ENCODE measurements around the gene ASTN2.

Gene ASTN2

DNA sequence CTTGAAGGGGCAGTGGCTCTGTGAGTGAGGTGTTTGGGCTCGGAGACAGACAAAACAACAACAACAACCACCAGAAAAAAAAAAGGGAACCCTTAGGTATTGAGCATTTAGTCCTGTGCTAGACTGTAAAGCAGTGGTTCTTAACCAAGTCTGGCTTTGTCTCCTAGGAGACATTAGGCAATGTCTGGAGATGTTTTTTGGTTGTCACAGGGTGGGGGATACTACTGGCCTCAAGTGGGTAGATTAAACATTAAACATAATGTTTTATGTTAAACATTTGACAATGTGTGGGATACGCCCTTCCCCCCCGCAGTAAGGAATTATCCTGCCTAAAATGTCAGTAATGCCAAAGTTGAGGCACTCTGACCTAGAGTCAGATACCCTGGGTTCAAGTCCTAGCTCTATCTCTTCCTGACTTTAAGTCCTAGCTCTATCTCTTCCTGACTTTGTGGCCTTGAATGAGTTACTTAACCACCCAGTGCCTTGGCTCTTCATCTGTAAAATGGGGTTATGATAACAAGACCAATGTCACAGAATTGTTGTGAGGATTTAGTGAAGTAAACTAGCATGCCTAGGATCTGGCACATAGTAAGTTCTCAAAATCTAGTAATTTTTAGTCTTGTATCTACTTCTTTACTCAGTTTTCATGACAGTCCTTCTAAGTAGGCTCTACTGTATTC lies 725.9 kb downstream of the ASTN2 start:
- DNase-seq: no peak

DNA sequence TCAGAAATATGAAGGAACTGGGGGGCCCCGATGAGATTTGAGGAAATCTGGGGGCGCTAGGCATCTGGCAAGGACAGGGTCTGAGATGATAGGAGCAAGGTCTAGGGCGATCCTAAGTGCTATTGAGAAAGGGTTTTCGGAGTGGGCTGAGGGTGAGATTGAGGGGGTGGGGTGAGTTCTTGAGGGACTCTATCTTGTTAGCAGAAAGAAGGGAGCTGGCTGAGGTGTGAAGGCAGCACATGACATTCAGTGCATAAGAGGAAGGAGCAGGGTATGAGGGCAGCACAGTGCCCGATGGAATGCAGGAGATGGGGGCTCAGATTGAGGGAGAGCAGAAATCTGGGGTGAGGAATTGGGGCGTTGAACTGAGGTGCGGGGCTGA lies 727.1 kb downstream of the ASTN2 start:
- no peak for DNase-seq

DNA sequence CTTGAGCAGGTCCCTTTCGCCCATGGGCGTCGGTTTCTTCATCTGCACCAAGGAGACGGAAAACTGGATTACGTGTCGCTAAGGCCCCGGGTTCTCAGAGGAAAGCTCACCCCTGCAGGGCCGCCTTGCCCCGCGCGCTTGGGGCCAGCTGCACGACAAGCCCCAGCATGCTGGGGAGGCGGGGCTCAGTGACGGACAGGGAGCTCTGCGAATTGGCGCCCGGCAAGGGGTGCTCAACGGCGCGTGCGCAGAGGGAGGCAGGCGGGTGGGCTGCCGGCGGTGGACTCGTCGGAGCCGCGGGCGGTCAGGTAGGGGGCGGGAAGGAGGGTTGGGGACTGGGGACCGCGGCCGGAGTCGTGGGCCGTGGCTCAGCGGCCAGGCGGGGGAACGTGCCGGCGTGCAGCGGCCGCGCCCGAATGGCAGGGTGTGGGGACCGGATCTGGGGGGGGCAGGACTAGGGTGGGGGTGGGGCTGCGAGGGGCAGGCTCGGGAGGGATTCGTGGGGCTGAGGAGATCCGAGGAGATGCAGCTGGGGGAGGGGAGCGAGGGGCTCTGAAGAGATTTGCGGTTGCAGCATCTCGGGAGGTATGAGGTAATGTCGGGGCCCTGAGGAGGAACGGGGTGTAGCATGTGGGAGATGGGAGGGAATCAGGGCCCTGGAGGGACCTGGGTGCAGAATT lies 727.6 kb downstream of the ASTN2 start, which contains the start of gene TRIM32:
Gene TRIM32, plus strand, starts transcription at position 232 of the 680 bp plus-strand sequence. CDS start 10,438 bp downstream, outside the sequence.
- DNase-seq: peak; percentile 91 to 95

DNA sequence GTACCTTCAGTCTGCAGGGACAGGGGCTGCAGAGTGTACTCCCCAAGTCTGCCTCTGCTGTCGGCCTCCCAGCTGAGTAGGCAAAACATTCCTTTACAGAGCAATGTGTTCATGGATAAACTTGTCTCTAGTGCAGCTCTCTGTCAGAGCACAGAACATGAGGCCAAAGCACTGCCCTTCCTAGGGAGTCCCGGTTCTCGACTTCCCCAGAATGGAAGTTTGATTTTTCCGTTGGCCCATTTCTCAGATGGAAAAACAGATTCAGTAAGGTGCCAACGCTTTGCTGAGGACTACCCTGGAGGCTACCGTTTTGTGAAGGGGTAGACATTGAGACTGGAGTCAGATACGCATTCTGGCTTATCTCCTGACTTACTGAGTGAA lies 728.2 kb downstream of the ASTN2 start:
- DNase-seq: no peak

DNA sequence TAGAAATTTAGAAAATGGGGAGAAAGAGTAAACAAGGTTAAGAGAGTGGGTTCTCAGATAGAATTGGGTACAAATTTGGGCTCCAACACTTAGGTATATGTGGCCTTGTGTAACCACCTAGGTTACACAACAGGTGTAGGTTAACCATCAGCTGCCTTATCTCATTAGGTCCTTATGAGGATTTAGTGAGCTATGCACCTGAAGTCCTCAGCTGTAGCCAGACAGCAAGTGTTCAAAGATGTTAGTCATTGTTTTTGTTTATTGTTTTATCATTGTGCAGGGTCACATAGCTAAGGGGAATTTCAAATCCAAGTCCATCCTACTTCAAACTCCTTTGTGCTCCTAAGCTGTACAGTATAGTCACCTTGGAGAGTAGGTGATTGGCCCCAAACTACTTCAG lies 728.7 kb downstream of the ASTN2 start:
- DNase-seq: no peak

DNA sequence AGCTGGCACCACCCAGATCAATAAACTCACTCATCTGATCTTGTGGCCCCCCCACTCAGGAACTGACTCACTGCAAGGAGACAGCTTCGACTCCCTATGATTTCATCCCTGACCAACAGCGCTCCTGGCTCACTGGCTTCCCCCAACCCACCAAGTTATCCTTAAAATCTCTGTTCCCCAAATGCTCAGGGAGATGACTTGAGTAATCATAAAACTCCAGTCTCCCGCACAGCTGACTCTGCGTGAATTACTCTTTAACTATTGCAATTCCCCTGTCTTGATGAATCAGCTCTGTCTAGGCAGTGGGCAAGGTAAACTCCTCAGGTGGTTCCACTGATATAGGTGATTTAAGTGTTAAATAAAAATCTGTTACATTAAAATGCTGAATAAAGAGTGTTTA lies 729.7 kb downstream of the ASTN2 start:
- no peak for DNase-seq

DNA sequence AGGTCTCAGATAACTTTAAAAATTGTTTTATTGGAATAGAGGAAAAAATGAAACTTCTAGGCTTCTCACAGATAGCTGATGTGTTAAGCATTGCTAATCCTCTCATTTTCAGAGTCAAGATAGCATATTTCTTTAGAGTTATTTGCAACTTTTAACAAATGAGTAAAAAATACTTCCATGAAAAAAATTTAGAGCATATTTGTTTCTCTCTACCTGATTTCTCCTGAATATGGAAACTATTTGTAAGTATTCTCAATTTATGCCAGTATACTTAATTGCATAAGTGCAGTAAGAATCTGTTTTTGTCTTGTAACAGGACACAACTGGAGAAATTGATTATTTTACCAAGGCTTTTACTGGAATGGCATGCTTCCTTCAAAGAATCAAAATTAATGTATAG lies 731.3 kb downstream of the ASTN2 start:
- no peak for DNase-seq

DNA sequence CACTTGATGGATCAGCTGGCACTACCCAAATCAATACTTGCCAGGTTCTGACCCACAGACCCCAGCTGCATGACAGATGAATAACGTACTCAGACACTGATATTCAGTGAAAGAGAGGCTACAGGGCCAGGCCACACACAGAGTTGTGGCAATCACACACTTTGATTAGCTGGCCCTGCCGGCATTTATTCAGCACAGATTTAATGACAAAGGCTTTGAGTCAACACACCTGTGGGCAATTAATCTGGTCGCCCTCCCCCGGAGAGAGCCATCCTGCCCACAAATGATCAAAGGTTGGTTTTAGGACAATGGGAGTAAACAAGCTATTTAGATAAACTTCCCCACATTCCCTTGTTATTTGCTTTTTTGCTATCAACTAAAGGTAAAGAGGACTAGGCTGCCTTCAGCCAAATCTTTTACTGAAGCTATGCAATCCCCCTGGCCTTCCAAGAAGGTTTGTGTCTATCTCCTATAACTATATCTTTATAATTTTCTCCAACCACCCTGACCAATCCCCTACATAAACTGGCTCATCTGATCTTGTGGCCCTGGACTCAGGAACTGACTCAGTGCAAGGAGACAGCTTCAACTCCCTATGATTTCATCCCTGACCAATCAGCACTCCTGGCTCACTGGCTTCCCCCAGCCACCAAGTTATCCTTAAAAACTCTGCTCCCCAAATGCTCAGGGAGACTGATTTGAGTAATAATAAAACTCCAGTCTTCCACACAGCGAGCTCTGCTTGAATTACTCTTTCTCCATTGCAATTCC lies 740.5 kb downstream of the ASTN2 start:
- no peak for DNase-seq

DNA sequence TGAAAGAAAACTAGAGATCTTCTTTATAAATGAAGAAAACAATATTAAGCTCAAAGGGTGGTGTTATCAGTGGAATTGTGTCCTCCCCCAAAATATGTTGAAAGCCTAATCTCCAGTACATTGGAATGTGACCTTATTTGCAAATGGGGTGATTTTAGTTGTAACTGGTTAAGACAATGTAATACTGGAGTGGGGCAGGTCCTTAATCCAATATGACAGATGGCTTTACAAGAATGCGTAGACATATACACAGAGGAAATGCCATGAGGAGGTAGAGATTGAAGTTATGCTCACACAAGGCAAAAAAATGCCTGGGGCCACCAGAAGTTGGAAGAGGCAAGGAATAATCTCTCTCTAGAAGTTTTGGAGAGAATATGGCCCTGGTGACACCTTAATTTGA lies 741.5 kb downstream of the ASTN2 start:
- DNase-seq: no peak

DNA sequence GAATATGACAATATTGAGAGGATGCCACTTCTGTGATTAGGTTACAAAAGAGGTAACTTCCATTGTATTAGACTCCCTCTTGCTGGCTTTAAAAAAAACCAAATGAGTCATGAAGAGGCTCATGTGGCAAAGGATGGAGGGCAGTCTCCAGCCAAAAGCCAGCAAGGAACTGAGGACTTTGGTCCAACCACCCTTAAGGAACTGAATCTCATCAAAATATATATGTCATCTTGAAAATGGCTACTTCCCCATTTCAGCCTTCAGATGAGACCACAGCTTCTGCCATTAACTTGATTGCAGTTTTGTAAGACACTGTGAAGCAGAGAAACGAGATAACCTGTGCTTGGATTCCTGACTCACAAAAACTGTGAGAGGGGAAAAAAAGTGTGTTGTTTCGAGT lies 743.3 kb downstream of the ASTN2 start:
- DNase-seq: no peak

DNA sequence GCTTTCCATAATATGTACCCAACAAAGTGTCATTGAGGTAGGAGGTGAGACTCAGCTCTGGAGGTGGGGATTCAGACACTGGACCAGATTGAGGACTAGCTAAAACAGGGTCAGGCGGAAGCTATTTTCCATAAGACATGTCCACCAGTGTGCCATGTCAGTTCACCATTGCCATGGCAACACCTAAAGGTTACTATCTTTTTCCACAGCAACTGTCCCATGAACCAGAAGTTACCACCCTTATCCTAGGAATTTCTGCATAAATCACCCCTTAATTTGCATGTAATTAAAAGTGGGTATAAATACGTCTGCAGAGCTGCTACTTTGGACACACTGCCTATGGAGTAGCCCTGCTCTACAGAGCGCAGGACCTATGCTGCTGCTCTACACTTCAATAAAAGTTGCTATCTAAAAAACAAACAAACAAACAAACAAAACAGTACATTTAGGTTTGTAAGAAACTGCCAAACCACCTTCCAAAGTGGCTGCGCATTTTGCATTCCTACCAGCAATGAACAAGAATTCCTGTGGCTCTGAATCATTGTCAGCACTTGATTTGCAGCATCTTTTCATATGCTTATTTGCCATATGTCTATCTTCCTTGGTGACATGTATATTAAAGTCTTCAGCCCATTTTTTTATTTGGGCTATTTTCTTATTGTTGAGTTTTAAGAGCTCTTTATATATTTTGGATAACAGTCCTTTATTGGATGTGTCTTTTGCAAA lies 745.7 kb downstream of the ASTN2 start:
- no peak for DNase-seq

DNA sequence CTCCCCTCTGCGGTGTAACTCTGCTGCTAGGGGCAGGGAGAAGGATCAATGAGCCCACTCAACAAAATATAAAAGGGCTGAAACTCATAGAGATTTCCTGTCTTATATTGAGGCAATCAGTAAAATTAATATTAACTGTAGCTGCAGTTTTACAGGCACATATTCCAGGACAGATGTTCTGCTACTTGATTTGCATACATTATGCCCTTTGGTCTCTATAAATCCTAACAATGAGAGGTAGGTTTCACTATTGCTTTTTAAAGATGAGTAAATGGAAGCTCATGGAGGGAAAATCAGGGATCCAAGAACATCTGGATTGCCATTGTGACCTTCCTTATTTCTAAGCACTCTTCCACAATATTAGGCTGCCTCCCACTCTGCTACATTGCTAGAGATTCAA lies 751.3 kb downstream of the ASTN2 start:
- no peak for DNase-seq

DNA sequence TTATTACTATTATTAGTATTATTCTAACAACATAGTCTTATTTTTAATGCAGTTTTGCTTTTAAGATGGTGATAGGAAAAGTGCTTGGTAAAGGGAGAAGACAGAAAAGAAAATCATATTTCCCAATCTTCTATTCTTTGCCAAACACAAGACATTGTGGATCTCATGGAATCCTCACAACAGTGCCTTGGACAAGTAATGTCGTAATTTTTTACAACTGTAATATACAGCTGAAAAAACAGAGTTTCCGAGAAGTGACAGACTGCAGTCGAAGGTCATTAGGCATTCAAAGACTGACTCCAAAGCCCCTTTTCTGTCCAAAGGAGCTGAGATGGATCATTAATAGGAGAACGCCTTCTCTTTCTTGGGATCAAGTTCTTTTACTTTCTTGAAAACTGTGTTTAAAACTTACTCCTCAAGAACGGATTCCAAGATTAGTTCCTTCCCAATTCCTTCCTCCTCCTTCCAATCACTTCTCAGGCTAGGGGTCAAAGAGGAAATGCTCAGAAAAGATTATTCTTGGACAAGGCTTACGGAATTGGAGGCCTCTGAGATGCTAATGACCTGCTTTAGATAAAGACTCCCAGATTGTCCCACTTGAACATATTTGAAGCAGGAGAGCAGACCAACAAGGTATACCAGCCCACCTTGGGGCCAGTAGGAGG lies 752.1 kb downstream of the ASTN2 start:
- no peak for DNase-seq

DNA sequence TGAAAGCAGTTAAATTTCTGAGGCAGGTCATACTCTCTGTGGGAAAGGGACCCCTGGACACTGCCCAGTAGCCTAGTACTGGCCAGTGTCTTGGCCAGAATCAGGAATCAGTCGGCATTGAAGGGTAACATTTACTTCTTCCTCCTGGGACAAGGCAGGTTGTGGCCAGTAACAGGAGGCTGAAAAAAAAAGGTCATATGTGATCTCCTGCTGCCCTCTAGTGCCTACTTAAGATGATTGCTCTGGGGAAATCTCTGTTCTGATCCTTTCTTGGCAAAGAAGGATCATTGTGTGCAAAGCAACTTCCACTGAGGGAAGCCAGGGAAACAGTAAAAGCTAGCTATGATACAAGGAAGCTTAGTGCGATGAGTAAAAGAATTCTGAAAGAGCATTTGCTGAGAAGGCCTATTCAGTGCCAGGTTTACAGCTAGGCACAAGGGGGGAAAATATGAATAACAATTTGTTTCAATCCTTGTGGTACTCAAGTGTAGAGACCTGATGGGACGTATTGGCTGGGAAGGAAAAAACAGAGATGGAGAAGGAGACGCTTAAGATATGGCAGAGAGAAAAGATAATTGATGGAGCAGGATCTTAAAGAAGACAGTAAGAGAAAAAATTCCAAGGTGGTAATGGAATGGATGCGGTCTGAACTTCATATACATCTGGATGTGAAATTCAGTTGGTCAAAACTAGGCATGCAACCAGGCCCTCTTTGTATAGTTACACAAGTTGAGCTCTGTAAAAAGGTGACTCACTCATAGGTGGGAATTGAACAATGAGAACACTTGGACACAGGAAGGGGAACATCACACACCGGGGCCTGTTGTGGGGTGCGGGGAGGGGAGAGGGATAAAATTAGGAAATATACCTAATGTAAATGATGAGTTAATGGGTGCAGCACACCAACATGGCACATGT lies 753.6 kb downstream of the ASTN2 start:
- peak; percentile 1 to 3 for DNase-seq

DNA sequence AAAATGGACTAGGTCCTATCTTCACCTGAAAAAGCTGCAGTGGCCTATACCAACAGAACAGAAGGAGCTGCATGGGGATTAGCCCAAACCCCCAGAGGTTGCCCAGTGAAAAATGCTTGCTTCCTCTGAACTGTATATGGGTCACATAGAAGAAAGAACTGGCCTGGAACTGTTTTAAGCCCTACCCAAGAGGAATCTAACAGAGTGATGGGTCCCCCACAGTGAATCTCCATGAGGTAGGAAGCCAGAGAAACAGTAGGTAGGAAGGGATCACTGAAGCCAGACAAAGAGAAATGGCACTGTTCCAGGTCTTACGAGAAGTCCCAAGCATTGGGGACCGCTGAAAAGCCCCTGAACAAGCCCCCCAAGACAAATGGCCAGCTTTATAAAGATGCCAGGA lies 756.6 kb downstream of the ASTN2 start:
- DNase-seq: no peak

DNA sequence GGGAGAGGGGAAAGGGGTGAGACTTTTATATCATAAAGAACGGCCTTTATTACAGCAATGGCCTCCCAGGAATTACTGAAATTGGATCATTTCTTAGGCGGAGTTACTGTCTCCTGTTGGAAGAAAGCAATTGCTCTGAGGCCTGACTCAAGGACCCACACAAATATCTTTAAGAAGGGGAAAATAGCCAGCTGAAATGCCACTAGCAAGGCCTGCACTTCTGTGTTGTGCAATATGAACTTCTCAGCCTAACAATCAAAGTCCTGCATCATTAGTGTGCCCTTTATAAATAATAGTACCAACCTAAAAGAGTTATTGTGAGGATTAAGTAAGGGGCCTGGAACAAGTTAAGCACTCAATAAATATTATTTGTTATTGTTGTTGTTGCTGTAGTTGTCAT lies 757.9 kb downstream of the ASTN2 start:
- no peak for DNase-seq

DNA sequence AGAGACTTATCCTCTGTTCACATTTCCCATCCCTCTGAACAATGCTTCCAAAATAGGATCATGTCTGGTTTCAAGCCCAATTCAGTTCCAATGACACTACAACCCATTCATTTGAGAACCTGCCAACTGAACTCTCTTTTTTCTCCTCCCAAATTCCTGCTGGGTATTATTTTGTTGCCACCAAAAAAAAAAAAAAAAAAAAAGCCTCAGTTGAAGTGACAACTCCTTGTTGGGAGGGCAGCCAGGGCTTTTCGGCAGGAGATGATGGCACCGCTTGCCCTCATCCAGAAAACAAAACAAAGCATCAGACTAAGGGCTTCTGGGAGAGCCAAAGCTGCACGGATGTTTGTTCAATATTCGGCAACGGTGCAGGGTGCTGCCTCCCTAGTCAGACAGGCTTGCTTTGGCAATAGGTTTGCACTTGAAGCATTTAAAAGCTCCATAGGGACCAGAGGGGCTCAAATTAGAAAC lies 758.3 kb downstream of the ASTN2 start:
- no peak for DNase-seq

DNA sequence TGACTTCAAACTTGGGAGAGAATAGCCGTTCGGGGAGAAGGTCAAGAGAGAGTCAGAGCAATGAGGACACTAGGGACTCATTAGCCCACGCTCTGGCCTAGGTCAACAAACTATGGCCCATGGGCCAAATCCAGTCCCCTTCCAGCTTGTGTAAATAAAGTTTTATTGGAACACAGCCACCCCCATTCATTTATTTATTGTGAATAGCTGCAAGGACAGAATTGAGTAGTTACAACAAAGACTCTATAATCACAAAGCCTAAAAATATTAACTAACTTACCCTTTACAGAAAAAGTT lies 760.9 kb downstream of the ASTN2 start:
- no peak for DNase-seq

DNA sequence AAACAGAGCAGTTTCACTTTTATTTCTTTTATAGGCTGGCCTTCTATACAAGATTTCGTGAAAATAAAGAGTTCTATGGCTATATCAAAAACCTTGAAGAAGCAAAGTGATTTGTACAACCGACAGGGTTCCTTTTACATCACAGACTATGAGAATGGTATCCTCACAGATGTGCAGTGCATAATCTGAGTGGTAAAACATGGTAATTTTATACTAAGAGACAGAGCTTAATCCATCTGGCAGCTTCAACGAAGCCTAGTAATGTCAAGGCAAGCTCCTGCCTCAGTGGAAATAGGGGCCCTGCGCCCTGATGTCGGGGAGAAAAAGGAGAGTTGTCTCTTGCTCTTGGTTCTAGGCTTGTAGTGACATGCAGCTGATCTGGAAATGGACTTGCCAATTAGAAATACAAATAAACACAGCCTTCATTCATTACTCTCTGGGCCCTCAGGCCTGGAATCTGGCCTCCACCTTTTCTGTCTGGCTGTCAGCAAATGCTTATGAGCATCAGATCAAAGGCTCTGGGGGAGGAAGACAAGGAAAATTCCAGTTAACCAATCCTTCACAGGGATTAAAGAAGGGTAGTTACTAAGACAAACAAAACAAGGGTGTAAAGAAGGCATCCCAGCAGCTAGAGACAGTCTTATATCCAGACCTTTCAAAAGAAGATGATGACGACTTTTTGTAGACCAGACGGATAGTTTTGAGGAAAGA lies 761.4 kb downstream of the ASTN2 start:
- no peak for DNase-seq

DNA sequence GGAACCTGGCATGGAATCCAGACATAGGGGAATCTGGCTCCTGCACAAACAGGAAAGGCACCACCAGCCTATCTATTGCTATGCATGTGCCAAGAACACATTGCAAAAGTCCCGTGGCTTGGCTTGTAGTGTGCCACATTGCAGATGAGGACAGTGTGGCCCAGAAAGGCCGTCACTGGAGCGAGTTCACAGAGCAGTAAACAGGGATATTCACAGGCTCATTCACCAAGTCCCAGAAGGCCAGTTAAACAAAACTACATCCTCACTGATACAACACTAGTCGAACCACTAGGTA lies 767.4 kb downstream of the ASTN2 start:
- no peak for DNase-seq

Measured in activated CD4-positive, alpha-beta T cell treated with anti-CD3 and anti-CD28 coated beads for 4 hours (primary cell).